GM19043 (cell line): ENCODE results near the gene NBPF11.
"Not testable (repeated sequence)": the region's sequence is repeated elsewhere in the genome, so short reads cannot be mapped to it uniquely, and the experiment has no call there.

Experiments
- ATAC-seq: cut with Tn5 transposase; IDR thresholded peaks from one replicate; pipeline ENCODE4 v1.9.1; 2021; ENCODE audit warnings: low read depth; ENCODE audit not compliant: unreplicated experiment

Gene NBPF11

GRCh38 chr1:148150014-148150413, 2.1 kb downstream of the NBPF11 start:
- not testable (repeated sequence) for ATAC-seq

DNA sequence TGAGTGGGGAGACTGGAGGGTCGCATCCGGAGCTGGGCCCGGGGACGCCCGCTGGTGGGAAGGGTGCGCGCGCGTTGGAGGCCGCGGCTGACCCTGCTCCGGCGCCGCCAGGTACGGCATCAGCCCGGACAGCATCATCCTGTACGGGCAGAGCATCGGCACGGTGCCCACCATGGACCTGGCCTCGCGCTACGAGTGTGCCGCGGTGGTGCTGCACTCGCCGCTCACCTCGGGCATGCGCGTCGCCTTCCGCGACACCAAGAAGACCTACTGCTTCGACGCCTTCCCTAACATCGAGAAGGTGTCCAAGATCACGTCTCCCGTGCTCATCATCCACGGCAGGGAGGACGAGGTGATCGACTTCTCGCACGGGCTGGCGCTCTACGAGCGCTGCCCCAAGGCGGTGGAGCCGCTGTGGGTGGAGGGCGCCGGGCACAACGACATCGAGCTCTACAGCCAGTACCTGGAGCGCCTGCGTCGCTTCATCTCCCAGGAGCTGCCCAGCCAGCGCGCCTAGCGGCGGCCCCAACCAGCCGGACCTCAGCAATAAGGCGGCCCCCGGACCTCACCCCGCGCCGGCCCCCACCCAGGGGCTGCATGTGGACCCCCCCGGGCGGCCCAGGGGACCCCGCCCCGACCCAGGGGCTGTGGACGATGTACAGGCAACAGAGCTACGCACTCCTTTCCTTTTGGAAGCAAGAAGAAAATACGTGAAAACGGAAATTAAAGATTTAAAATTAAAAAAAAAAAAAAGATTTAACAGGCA, 2.8 kb downstream of the NBPF11 start:
- not testable (repeated sequence) for ATAC-seq

DNA sequence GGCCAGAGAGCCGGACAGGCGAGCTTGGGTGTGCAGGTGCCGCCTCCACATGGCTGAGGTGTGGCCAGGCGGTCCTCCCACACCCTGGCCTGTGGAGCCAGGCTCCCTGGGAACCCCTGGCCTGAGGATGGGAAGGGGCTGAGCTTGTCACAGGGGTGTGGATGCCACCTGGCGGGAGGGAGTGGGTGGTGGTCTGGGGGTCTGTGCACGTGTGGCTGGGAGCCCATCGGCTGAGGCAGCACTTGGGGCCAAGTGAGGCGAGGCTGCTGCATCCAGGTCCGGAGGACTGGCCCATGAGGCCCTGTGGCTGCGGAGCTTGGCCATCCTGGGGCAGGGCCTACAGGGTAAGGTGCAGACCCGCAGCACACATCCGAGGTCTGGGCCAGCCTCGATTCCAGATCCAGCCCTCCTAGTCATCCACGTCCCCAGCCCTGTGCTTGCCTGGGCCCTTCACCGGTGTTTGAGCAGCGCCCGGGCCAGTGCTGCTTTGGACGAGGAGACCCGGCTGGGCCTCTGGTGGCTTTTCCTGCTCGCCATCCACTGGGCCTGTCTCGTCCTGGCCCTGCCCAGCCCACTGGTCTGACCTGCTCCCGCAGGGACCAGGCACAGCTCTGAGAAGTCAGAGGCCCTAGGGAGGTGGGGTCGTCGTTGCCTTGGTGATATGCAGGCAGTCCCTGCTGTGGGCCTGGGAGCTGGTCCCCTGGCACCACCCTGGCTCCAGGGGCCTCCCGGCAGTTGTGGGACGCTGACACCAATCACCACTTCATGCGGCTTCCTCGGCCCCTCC, 4.8 kb downstream of the NBPF11 start:
- ATAC-seq = not testable (repeated sequence)

DNA sequence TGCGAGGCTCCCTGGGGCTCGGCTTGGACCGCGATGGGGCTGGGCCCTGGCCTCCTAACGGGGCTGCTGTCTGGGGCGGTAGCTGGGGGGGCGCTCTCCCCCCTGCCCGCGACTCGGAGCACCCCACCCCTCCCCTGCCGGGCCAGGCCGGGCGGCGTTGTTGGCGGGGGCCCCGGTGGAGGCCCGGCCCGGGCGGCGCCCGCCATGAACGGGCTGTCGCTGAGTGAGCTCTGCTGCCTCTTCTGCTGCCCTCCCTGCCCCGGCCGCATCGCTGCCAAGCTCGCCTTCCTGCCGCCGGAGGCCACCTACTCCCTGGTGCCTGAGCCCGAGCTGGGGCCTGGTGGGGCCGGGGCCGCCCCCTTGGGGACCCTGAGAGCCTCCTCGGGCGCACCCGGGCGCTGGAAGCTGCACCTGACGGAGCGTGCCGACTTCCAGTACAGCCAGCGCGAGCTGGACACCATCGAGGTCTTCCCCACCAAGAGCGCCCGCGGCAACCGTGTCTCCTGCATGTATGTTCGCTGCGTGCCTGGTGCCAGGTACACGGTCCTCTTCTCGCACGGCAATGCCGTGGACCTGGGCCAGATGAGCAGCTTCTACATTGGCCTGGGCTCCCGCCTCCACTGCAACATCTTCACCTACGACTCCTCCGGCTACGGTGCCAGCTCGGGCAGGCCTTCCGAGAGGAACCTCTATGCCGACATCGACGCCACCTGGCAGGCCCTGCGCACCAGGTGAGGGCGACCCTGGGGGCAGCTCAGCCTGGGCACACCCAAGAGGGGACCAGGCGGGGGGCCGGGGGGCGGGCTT, 5.7 kb downstream of the NBPF11 start:
- ATAC-seq = not testable (repeated sequence)

- not testable (repeated sequence) for ATAC-seq
These were observed 8.9 kb downstream of the NBPF11 start for GRCh38 chr1:148143223-148143622.

GRCh38 chr1:148141936-148142335, 10.1 kb downstream of the NBPF11 start:
- ATAC-seq = not testable (repeated sequence)

DNA sequence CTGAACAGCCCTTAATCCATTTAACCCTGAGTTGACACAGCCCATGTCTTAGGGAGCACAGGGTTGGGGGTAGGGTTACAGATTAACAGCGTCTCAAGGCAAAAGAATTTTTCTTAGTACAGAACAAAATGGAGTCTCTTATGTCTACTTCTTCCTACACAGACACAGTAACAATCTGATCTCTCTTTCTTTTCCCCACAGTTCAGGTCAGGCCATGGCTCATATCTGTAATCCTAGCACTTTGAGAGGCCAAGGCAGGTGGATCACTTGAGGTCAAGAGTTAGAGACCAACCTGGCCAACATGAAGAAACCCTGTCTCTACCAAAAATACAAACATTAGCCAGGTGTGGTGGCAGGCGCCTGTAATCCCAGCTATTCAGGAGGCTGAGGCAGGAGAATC, 13.5 kb downstream of the NBPF11 start:
- not testable (repeated sequence) for ATAC-seq

DNA sequence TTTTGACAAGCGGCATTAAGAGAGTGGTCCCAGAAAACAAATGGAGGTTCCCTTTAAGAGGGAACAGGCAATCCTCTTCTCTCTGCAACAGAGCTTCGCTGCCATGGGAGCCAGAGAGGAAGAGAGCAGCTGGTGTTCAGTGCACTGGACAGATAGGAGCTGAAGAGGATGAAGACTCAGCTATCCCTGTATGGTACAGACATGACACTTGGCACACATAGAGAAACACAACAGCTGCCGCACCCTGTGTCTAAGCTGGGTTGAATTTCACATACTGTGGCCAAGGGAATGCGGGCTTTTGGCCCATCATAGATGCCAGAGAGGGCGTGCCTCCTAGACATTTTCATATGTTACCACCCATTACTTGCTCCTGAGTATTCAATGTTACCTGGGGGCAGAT, 29.7 kb downstream of the NBPF11 start:
- ATAC-seq = not testable (repeated sequence)

GRCh38 chr1:148120395-148120794, 31.7 kb downstream of the NBPF11 start:
- not testable (repeated sequence) for ATAC-seq

DNA sequence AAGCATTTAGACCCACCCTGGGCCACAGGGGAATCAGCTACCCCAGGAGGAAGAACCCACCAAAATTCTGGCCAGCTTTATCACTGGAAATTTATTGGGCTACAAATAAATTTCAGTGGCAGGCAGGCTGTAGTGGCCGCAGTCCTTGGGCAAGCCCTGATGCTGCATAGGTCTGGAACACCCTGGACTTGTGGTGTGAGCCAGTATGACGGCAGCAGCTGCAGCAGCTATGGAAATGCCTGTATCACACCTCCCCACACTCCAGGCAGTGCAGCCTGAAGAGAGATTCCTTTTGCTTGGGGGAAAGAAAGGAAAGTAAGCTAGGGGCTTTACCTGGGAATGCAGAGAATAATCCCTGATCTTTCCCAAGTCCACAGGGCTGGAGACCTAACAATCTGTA, 56.3 kb downstream of the NBPF11 start:
- ATAC-seq = not testable (repeated sequence)

GRCh38 chr1:148086196-148086595, 65.9 kb downstream of the NBPF11 start:
- ATAC-seq = not testable (repeated sequence)

- peak; percentile 64 for ATAC-seq
These were observed 70.9 kb downstream of the NBPF11 start for GRCh38 chr1:148081205-148081604.

- not testable (repeated sequence) for ATAC-seq
These were observed 73.2 kb downstream of the NBPF11 start for GRCh38 chr1:148078632-148079519.

DNA sequence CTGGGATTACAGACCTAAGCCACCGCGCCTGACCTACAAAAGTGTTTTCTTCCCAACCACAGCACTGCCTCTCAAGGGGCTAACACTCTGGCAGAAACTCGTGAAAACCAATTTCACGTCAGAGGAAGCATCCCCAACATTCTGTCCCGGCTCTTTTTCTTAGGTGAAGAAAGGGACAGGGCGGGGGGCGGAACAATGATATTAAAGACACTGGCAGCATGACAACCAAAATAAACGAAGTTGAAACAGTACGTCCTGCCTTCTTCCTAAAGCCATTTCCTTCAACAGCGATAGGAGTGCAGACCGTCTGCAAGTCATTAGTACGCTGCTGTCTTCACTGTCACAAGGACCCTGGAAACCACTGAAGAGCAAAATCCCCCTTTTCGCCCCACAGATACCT, 74.0 kb downstream of the NBPF11 start:
- ATAC-seq = not testable (repeated sequence)

DNA sequence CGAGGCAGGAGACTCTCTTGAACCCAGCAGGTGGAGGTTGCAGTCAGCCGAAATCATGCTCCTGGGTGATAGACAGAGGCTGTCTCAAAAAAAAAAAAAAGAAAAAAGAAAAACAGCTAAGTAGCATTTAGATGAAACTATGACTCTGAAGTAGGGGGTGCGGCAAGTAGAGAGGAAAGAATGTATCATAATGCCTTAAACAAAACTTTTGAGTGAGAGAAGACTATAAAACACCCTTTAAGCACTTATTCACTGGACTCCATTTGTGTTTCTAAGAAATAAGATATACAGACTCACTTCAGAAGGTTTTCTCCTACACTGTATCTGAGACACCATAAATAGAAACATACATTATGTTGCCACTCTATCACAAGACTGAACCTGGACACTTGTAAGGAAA, 74.6 kb downstream of the NBPF11 start:
- ATAC-seq = not testable (repeated sequence)

DNA sequence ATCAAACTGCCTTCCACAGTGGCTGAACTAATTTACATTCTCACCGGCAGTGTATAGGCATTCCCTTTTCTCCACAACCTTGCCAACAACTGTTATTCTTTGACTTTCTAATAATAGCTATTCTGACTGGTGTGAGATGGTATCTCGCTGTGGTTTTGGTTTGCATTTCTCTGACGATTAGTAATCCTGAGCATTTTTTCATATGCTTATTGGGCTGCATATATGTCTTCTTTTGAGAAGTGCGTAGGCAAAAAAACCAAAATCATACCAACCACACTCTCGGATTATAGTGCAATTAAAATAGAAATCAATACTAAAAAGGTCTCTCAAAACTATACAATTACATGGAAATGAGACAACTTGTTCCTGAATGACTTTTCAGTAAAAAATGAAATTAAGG, 78.7 kb downstream of the NBPF11 start:
- ATAC-seq = not testable (repeated sequence)

GRCh38 chr1:148068606-148069005, 83.5 kb downstream of the NBPF11 start:
- not testable (repeated sequence) for ATAC-seq

- ATAC-seq = not testable (repeated sequence)
These were observed 83.9 kb downstream of the NBPF11 start for GRCh38 chr1:148068201-148068600.

DNA sequence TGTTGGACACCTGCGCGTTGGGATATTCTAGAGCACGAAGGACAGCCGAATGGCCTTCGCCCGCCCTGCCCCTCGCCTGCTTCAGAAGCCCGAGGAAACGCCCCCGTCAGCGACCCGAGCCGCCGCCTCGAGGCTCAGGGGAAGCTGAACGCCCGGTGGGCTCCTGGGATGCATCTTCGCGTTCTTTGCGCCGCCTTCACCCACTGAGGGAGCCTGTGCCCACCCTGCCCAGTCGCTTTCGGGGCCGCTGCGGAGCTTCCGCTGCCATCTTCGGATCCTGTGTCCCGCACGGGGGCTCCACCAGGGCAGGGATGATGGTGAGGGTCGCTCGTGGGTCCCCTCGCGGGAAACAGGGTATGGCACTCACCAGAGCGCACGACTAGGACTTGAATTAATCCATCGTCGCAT, 91.8 kb downstream of the NBPF11 start:
- ATAC-seq = not testable (repeated sequence)

DNA sequence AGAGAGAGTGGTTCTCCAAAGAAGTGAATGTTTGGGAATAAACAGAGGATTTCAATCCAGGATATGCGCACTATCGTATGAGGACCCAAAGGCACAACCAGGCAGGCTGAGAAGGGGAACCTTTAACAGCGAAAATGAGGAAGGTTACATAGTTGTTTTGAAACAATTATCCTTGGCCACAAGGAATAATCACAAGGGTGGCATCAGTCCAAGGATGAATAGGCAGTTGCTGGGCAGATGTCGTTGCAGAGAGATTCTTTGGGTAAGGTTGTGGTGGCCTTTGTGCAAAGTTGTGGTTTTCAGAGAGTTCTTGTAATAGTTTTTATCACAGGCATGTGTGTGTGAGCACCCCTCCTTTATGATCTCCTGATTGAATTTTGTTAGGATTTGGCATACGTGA, 94.7 kb downstream of the NBPF11 start:
- ATAC-seq = not testable (repeated sequence)
